GM18873 (cell line): ENCODE measurements around the gene AKR1C8.
"Not testable (repeated sequence)": the region's sequence is repeated elsewhere in the genome, so short reads cannot be mapped to it uniquely, and the experiment has no call there.

ENCODE experiments used
- ATAC-seq: cut with Tn5 transposase; IDR thresholded peaks from one replicate; pipeline ENCODE4 v1.9.1; 2021; ENCODE audit warnings: mild to moderate bottlenecking, moderate library complexity, moderate number of reproducible peaks; ENCODE audit not compliant: unreplicated experiment, low FRiP score

AKR1C8 gene

DNA sequence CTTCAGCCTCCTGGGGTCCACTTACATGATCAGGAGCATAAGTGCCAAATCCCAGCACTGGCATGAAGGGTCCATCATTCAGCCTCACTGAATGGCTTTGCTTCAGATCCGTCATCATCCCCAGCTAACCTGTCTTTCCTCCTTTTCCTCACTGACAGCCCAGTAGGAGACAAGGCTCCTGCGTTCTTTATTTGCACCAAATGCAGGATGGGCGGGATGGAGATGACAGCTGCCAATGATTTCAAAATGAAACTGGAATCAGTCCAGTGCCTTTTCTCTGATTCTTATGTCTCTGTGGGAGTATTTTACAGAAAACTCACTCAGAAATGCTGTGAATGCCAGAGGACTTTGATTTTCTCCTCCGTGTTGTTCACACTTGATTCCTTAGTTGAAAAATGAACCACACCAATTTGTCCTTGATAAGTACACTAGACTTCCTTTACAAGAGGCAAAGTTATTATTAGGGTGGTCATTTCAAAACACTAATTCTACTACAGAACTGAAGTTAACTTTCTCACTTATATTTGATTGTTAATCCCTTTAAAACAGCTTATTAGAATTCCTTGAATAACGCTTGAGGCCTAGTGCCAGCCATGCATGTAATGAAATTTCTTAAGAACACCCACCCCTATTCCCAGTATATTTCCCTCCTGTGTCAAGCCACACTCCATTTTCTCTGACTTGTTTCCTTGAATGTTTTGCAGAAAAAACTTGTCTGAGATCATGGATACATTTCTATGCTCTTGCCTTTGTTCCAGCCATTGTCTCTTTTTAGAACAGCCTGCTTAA is at the start of gene AKR1C8:
Gene AKR1C8, minus strand, starts transcription at position 164 of the 789 bp plus-strand sequence. Its CDS starts 46 bp downstream, at position 118.
- no peak for ATAC-seq

DNA sequence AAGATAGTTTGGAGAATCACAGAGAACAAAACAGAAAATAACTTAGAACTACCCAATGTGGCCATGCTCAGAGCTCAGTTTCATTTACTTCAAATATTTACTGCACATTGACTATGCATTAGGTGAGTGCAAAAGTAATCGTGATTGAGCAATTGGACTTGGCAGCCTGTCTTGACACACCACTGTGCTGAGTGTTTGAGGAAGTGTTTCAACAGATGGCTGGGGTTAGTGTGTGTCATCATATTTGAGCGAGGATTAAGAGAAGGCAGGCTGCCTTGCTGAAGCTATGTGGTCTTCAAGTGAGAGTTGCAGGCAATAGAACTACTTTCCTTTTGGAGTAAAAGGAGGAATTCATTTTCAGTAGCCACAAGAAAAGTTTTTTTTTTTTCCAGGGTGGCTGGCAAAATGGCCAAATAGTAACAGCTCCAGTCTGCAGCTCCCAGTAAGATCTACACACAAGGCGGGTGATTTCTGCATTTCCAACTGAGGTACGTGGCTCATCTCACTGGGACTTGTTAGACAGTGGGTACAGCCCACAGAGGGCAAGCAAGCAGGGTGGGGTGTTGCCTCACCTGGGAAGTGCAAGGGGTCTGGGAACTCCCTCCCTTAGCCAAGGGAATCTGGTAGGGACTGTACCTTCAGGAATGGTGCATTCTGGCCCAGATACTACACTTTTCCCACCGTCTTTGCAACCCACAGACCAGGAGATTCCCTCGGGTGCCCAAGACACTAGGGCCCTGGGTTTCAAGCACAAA is 49.3 kb upstream of the AKR1C8 start:
- ATAC-seq, result no peak

DNA sequence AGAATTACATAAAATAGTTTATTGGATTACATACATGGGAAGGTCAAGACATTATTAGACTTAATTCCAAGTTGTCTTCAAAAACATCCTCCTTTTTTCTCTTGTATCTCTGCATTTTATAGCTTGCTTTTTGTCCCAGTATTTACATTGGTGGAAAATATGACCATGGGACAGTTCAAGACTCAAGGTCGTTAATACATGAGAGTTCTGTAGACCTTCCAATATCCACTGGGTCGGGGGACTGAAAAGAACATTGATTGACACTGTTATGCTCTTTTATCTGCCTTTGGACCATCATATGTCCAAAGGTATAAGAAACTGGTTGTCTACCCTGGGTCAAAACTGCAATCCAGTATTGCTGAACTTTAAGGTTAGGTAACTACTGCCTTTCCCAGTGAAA is 48.4 kb upstream of the AKR1C8 start:
- no peak for ATAC-seq

DNA sequence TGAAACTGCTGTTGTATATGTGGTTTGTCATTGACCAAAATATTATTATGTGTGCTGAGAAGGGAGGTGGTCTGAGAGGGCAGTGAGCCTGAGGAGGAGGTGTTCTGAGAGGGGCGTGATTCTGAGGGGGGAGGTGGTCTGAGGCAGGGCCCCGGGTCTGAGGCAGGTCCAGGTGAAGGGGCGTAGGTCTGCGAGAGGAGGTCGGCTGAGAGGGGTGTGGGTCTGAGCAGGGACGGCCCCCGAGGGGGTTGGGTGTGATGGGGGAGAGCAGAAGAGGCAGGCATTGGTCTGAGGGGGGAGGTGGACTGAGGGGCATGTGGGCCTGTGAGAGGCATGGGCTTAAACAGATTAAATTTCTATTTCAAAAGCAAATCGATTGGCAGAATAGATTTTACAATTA is 44.1 kb upstream of the AKR1C8 start:
- ATAC-seq, result no peak

DNA sequence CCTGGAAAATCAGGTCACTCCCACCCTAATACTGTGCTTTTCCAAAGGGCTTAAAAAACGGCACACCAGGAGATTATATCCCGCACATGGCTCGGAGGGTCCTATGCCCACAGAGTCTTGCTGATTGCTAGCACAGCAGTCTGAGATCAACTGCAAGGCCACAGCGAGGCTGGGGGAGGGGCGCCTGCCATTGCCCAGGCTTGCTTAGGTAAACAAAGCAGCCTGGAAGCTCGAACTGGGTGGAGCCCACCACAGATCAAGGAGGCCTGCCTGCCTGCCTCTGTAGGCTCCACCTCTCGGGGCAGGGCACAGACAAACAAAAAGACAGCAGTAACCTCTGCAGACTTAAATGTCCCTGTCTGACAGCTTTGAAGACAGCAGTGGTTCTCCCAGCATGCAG is 38.0 kb upstream of the AKR1C8 start:
- ATAC-seq, result not testable (repeated sequence)

DNA sequence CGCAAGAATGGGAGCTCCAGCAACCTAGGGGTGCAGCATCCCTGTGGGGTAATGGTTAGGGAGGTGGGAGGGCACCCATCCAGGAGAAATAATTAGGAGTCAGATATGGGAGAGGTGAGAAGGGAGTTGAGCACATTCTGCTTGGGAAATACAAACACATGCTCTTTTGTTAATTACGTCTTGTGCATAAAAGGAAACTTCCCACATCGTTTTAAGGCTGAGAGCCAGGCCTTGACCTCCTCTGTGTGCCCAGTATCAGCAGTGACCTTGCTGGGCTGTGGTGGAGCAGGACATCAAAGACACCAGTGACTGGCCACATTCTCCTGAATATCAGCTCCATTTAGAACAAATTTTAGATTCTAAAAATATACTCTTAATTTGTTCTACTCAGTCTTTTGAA is 34.3 kb upstream of the AKR1C8 start:
- ATAC-seq, result no peak

DNA sequence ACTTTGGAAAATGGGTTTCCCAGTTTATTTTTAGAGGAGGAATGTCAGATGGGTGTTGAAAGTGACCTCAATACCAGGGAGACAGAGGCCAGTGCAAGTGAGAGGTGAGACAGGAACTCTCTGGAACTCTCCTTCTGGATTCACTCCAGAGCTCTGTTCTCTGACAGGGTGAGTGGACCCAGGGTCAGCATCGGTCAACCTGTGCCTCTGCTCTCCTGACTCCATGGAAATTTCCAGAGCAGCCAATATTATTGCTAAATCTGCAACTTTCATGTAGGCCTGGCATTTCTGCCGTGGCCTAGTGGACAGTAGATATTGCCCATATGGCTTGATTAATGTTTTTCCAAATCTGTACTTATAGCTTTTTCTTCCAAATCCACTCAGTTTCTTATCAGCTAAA is 31.9 kb upstream of the AKR1C8 start:
- ATAC-seq, result no peak

DNA sequence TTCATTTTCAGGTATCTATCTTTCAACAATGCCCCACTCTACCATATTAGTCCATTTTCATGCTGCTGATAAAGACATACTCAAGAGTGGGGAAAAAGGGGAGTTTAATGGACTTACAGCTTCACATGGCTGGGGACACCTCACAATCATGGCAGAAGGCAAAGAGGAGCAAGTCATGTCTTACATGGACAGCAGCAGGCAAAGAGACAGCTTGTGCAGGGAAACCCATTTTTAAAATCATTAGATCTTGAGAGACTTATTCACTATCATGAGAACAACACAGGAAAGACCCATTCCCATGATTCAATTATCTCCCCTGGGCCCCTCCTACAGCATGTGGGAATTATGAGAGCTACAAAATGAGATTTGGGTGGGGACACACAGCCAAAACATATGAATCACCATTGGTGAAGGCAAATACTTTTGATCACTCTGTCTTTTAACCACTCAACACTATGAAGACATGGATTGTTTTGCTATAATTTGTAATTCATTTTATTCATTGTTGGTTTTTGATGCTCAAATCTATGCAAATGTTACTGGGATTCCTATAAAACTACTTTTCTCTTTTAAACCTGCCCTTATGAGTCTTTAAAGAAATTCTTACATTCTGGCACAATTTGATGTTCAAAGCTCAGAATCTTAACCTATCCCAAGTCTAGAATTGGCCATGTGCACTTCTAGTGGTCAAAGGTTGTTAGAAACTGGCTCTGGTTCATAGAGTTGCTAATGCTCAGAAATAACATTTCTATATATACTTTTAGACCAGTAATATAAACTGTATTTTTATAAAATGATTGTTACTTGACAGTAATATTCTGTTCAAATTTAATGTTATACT is 27.0 kb upstream of the AKR1C8 start:
- no peak for ATAC-seq

DNA sequence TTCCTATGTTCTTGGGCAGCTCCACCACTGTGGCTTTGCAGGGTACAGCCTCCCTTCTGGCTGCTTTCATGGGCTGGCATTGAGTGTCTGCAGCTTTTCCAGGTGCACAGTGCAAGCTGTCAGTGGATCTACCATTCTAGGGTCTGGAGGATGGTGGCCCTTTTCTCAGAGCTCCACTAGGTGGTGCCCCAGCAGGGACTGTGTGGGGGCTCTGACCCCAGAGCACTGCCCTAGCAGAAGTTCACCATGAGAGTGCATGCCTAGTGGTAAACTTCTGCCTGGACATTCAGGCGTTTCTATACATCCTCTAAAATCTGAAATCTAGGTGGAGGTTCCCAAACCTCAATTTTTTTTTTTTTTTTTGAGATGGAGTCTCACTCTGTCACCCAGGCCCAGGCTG is 25.3 kb upstream of the AKR1C8 start:
- ATAC-seq, result not testable (repeated sequence)

DNA sequence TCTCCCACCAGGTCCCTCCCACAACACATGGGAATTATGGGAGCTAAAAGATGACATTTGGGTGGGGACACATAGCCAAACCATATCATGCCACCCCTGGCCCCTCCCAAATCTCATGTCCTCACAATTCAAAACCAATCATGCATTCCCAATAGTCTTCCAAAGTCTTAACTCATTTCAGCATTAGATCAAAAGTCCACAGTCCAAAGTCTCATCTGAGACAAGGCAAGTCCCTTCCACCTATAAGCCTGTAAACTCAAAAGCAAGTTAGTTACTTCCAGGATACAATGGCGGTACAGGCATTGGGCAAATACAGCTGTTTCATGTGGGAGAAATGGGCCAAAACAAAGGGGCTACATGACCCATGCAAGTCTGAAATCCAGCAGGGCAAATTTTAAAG is 24.8 kb upstream of the AKR1C8 start:
- ATAC-seq, result not testable (repeated sequence)

DNA sequence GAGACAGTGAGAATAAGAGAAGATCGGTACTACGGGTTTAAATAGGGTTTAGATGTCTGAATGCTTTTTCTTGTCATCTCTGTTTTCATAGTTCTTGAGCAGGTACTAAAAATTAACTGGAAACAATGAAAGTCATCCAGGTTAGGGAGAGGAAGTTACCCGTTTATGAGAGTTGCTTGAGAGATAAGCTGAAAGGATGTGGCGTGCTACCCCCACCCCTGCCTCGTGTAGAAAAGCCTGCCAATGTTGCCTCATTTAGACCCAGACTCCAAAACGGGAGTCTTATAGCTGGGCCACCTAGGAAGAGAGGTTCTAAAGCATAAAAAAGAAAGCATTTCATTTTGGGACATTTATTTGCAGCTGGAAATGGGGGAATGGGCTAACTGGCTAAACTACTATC is 21.8 kb upstream of the AKR1C8 start:
- no peak for ATAC-seq

DNA sequence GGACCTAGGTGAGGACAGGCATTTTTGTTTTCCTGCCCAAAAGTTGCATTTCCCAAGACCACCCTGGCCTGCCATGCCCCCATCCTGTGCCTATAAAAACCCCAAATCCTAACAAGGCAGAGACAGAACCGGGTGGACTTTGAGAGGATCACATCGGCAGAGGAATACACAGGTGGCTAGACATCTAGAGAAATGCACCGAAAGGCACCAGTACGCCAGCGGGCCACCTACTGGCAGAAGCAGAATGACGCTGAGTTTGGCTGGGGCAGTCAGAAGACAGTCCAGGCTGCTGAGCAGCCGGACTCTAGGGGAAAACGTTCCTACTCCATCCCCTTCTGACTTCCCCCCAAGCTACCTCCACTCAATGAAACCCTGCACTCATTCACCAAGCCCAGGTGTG is 14.4 kb upstream of the AKR1C8 start:
- no peak for ATAC-seq

DNA sequence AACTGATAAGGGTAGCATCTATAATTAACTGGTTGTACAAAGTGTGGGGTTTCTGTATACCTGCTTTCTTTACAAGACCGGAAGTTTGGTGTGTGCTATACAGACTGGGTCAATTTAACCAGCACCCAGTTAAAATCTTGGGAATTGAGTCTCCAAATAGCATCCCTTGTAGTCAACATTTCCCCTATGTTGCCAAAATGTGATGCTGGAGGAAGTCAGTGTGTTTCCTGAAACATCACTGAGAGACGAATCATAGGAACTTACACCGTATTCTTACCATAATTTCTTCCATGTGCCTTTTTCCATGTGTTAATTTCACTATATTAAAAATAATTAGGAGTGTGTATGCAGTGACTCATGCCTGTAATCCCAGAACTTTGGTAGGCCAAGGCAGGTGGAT is 13.4 kb upstream of the AKR1C8 start:
- ATAC-seq, result no peak

DNA sequence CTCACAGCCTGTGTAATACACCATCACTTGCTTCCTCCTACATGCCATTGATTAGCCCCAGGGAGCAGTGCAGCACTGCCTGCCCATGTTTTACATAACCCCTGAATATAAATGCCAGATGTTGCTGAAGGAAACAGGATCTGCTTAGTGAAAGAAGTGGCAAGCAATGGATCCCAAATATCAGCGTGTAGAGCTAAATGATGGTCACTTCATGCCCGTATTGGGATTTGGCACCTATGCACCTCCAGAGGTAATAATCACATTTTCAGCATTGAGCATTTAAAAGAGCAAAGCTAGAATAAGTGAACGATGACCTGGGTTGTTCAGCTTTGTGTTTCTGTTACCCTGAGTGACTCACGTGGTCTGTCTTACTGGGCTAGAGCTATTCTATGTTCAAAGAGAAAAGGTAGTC is 11.8 kb upstream of the AKR1C8 start, which contains the start of gene AKR1C4:
Gene AKR1C4, plus strand, starts transcription at position 136 of the 412 bp plus-strand sequence. Its CDS starts 31 bp downstream, at position 167.
- ATAC-seq, result no peak

DNA sequence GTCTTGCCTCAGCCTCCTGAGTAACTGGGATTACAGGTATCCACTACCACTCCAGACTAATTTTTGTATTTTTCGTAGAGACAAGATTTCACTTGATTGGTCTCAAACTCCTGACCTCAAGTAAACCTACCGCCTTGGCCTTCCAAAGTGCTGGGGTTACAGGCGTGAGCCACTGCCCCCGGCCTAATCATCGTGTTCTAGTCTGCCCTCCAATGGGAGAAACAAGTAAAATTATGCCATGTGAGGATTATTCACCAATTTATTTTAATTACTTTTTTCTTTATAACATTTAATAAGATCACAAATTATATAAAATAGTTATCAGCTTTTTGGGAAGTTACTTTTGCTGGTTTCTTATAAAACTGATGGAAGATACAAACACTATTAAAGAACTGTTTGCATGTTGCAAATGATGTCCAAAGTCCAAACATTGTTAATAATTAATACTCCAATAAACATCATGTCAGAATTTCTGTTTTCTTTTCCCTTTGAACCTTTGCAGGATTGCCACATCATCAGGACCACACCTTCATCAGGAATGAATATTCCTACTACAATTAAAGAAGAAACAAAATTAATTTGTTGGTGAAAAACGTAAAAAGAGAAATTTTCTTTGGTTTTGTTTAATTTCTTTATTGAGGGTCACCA is 10.9 kb upstream of the AKR1C8 start:
- ATAC-seq, result no peak

DNA sequence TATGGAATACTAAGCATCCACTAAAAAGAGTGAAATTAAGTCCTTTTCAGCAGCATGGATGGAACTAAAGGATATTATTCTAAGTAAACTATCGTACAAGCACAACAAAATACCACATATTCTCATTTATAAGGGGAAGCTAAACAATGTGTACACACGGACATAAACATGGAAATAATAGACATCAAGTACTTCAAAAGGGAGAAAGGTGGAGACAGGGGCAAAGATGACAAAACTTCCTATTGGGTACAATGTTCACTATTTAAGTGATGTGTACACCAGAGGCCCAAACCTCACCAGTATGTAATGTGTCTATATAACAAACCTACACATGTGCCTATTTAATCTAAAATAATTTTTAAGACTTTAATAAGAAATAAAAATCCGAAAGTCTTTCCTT is 9.5 kb upstream of the AKR1C8 start:
- no peak for ATAC-seq

DNA sequence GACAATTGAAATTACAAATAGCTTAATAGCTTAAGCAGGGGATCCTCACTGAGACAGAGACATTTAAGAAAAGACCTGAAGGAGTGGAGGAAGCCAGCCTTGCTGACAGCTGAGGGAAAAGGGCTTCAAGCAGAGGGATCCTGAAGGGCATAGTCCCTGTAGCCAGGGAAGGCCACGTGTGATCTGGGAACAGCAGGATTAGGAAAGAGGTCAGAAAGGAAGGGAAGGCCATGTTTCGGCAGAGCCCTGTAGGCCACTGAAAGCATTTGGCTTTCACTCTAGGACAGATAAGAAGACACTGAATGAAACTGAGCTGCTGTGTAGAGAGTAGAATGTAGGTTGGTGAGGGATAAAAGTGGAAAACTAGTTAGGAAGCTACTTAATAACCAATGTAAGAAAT is 3.4 kb upstream of the AKR1C8 start:
- ATAC-seq, result no peak

DNA sequence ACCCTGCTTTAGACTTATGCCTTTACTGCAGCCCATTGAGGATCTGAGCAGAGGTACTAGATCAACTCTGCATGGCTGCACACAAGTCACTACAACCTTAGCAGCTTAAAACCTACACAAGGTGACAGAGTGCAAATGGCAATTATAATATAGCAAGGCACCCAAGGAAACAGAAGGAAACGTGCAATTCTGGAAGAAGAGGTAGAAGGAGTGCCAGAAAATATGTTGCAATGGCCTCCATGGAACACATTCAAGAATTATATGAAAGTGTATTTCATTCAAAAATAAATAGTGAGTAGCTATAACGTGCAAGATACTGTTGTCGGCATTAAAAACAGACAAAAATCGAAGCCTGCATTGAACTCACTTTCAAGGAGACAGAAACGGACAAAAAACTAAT is 2.9 kb upstream of the AKR1C8 start:
- ATAC-seq, result no peak

DNA sequence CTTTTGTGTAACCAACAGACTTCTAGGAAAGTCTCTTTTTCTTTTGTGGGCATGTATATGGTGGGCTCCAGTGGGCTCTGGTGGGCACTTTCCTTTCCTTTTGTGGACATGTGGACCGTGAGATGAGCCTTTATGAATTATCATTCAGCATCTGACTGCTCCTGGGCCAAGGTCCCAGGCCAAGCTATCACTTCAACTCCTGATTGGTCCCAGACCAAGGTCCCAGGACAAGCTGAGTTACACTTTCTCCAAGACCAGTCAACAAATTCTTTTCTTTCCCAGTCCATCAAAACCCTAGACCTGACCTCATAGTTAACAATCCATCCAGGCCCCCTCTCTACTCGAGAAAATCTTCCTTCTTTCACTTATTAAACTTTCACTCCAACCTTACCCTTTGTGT is 1.0 kb downstream of the AKR1C8 start:
- no peak for ATAC-seq

DNA sequence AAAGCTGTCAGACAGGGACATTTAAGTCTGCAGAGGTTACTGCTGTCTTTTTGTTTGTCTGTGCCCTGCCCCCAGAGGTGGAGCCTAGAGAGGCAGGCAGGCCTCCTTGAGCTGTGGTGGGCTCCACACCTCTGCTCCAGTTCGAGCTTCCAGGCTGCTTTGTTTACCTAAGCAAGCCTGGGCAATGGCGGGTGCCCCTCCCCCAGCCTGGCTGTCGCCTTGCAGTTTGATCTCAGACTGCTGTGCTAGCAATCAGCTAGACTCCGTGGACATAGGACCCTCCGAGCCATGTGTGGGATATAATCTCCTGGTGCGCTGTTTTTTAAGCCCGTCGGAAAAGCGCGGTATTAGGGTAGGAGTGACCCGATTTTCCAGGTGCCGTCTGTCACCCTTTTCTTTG is 4.4 kb downstream of the AKR1C8 start:
- ATAC-seq, result not testable (repeated sequence)
